ENCODE results near the gene ZNF407. TPM values are rescaled to one million over a fixed set of nuclear protein-coding genes. Genes with fewer than 3 reads are reported as not detected.

Gene ZNF407
- total and polyA plus RNA-seq, 2 of the 13 experiments (the other 11 are each of a cell fraction or from before 2014, with no cell fraction given): 2.3 to 8.7 TPM

DNA sequence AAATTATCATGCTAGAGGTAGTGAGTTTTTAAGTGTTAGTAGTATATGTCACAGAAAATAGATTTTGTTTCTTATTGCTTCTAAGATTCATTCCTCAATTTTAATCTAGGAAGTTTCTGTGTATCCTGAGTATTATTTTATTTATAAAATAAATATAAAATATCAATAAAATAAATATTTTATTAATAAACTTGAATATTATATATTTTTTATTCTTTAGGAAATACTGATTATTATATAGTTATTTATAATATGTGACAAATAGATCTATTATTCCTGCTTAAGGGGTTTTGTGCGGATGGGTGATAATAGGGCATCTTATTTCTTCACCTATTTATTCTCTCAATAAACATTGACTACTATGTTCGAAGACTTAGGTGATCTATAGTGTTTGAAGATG lies 191.0 kb downstream of the ZNF407 start:
- H4K20me1 ChIP-seq (ENCODE audit: insufficient read depth, low read length): no peaks in the 10 kb centered on the region
- FAIRE-seq (no peak), ATAC-seq (no peak), DNase-seq (ENCODE audit: low spot score) (no peak)
- H3K36me3 ChIP-seq (replicated peaks in 1 of 2; ENCODE audit: control insufficient read depth in 1 of 2, insufficient read depth in 2 of 2, low read length in 2 of 2): no peaks in the 10 kb centered on the region; a peak in 1 of 5 replicates
- in situ Hi-C loops (cut with HindIII; ENCODE audit: extremely low pct_ligation_motif_present, low pct_unique_long_range_greater_than_20kb): no loop called here
- intact Hi-C loops (cut with micrococcal nuclease; ENCODE audit: unreplicated experiment): no loop called here
- H3K4me3 ChIP-seq (replicated peaks in 1 of 3; ENCODE audit: insufficient read depth in 1 of 3, low read depth in 2 of 3, low read length in 3 of 3): no peak overlapping the region
- ChIA-PET POLR2A (no interaction called here), CTCF (ENCODE audit: low intra/inter-chr PET ratio, low total read pairs) (no interaction called here)
- H3K4me2 ChIP-seq (ENCODE audit: low read depth, low read length): no peak overlapping the region
- H3K9me3 ChIP-seq (ENCODE audit: low read length): no peaks in the 10 kb centered on the region
- no TSS peak for BruUV-seq (replicated peaks)
- WGBS (ENCODE audit: low lambda C conversion rate): 76% methylated on average over 2 of the region's 2 CpGs
- no peak overlapping the region for H3K27ac ChIP-seq (ENCODE audit: extremely low read length, insufficient read depth, low read length)
- no peaks in the 10 kb centered on the region for H3K4me1 ChIP-seq (ENCODE audit: insufficient read depth, low read length)
- H2AFZ ChIP-seq (ENCODE audit: low read length): no peak overlapping the region
- no peak for TF ChIP-seq MATR3 (CRISPR knock-in tag; IDR thresholded peaks at IDR 0.05)
- no peak for TF ChIP-seq ZNF557 (CRISPR knock-in tag; IDR thresholded peaks at IDR 0.05)
- no peak overlapping the region for H3K9ac ChIP-seq (ENCODE audit: insufficient read depth, low read depth, low read length)
- no peaks in the 10 kb centered on the region for H3K79me2 ChIP-seq (ENCODE audit: insufficient read depth, low read length)
- no peaks in the 10 kb centered on the region for H3K27me3 ChIP-seq (ENCODE audit: control insufficient read depth in 1 of 2, insufficient read depth in 2 of 2, low read length in 2 of 2)

DNA sequence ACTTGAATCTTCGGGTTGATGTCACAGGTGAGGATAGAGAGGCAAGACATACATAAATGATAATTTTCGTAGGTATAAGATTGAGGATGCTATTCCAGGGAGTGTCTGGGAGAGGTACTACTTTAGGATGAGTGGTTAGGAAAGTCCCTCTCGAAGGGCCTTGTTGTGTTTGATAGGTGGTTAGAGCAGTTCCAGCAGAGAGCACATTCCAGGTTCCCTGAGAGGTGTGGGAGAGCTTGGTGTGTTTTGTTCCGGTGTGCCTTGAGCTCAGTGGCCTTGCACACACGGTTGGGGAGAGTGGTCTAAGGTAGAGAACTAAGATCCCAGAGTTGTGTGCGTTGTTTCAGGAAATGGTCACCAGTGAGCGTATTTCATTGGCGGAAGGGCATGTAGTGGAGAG lies 191.4 kb downstream of the ZNF407 start:
- intact Hi-C loops (cut with micrococcal nuclease; ENCODE audit: unreplicated experiment): no loop called here
- Histone ChIP-seq H4K20me1 (ENCODE audit: insufficient read depth, low read length) (no peaks in the 10 kb centered on the region), H3K4me1 (ENCODE audit: insufficient read depth, low read length) (no peaks in the 10 kb centered on the region), H3K4me2 (ENCODE audit: low read depth, low read length) (no peak overlapping the region), H3K9me3 (ENCODE audit: low read length) (no peaks in the 10 kb centered on the region), H3K4me3 (replicated peaks in 1 of 3; ENCODE audit: insufficient read depth in 1 of 3, low read depth in 2 of 3, low read length in 3 of 3) (no peak overlapping the region), H3K27me3 (ENCODE audit: control insufficient read depth in 1 of 2, insufficient read depth in 2 of 2, low read length in 2 of 2) (no peaks in the 10 kb centered on the region), H3K79me2 (ENCODE audit: insufficient read depth, low read length) (no peaks in the 10 kb centered on the region), H3K27ac (ENCODE audit: extremely low read length, insufficient read depth, low read length) (no peak overlapping the region), H2AFZ (ENCODE audit: low read length) (no peak overlapping the region), H3K9ac (ENCODE audit: insufficient read depth, low read depth, low read length) (no peak overlapping the region), H3K36me3 (replicated peaks in 1 of 2; ENCODE audit: control insufficient read depth in 1 of 2, insufficient read depth in 2 of 2, low read length in 2 of 2) (no peaks in the 10 kb centered on the region; a peak in 1 of 5 replicates)
- DNase-seq (ENCODE audit: low spot score) (no peak), ATAC-seq (no peak), FAIRE-seq (no peak)
- BruUV-seq (replicated peaks): no TSS peak
- in situ Hi-C loops (cut with HindIII; ENCODE audit: extremely low pct_ligation_motif_present, low pct_unique_long_range_greater_than_20kb): no loop called here
- CTCF ChIA-PET (ENCODE audit: low intra/inter-chr PET ratio, low total read pairs): no interaction called here
- POLR2A ChIA-PET: no interaction called here
- TF ChIP-seq TARDBP (CRISPR knock-in tag; IDR thresholded peaks at IDR 0.05): no peak
- TF ChIP-seq TCF12 (IDR thresholded peaks at IDR 0.05): no peak
- TF ChIP-seq TCF12 (CRISPR knock-in tag; IDR thresholded peaks at IDR 0.05): no peak
- TF ChIP-seq ZNF33A (CRISPR knock-in tag; IDR thresholded peaks at IDR 0.05; ENCODE audit: borderline replicate concordance): no peak
- no peak for TF ChIP-seq ZMYM2 (CRISPR knock-in tag; IDR thresholded peaks at IDR 0.05)
- no peak for TF ChIP-seq STAG1 (CRISPR knock-in tag; IDR thresholded peaks at IDR 0.05)
- TF ChIP-seq ZNF616 (CRISPR knock-in tag; IDR thresholded peaks at IDR 0.05; ENCODE audit: low read depth): no peak
- TF ChIP-seq TBP (CRISPR knock-in tag; IDR thresholded peaks at IDR 0.05): no peak
- TF ChIP-seq ZNF10 (CRISPR knock-in tag; IDR thresholded peaks at IDR 0.05; ENCODE audit: borderline replicate concordance, low read depth): no peak
- no peak for TF ChIP-seq DR1 (CRISPR knock-in tag; IDR thresholded peaks at IDR 0.05)
- TF ChIP-seq, protein P1, sequence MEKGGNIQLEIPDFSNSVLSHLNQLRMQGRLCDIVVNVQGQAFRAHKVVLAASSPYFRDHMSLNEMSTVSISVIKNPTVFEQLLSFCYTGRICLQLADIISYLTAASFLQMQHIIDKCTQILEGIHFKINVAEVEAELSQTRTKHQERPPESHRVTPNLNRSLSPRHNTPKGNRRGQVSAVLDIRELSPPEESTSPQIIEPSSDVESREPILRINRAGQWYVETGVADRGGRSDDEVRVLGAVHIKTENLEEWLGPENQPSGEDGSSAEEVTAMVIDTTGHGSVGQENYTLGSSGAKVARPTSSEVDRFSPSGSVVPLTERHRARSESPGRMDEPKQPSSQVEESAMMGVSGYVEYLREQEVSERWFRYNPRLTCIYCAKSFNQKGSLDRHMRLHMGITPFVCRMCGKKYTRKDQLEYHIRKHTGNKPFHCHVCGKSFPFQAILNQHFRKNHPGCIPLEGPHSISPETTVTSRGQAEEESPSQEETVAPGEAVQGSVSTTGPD (CRISPR knock-in tag; IDR thresholded peaks at IDR 0.05): no peak
- 96% methylated on average over 8 of the region's 8 CpGs for WGBS (ENCODE audit: low lambda C conversion rate)
